ENCODE results near the gene TPM2. TPM values are rescaled to one million over a fixed set of nuclear protein-coding genes. Genes with fewer than 3 reads are reported as not detected.

The TPM2 gene
- total RNA-seq, 2 donors from 2014 or later: 599 to 915 TPM

GRCh38 chr9:35705836-35706430 lies 16.2 kb upstream of the TPM2 start:
- TF ChIP-seq, protein P1, sequence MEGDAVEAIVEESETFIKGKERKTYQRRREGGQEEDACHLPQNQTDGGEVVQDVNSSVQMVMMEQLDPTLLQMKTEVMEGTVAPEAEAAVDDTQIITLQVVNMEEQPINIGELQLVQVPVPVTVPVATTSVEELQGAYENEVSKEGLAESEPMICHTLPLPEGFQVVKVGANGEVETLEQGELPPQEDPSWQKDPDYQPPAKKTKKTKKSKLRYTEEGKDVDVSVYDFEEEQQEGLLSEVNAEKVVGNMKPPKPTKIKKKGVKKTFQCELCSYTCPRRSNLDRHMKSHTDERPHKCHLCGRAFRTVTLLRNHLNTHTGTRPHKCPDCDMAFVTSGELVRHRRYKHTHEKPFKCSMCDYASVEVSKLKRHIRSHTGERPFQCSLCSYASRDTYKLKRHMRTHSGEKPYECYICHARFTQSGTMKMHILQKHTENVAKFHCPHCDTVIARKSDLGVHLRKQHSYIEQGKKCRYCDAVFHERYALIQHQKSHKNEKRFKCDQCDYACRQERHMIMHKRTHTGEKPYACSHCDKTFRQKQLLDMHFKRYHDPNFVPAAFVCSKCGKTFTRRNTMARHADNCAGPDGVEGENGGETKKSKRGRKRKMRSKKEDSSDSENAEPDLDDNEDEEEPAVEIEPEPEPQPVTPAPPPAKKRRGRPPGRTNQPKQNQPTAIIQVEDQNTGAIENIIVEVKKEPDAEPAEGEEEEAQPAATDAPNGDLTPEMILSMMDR (IDR thresholded peaks at IDR 0.05): no peak
- Histone ChIP-seq H3K36me3 (peaks cover 99% of the 10 kb centered on the region), H3K27ac (no peak overlapping the region), H3K4me1 (peaks cover 0 to 13% of the 10 kb centered on the region in 2 donors), H3K9me3 (no peaks in the 10 kb centered on the region), H3K4me3 (no peak overlapping the region), H3K27me3 (no peaks in the 10 kb centered on the region)
- DNase-seq (ENCODE audit: low spot score): no peak

DNA sequence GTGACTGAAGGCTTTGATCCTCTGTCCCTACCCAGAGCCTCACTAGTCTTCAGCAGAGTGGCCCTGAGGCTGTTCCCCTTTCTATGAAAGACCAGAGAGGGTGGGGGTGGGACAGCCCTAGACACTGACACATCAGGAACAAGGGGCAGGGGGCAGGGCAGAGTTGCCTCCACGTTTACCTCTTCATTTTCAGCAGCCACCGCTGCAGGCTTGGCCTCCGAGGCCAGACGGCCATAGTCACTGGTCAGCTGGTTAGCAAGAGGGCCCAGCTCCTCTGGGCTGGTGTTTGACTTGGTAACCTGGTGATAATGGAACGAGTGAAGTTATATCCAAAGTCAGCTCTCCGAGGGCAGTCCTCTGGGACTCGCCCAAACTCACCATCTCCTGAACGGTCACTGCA lies 15.6 kb upstream of the TPM2 start:
- no peaks in the 10 kb centered on the region for H3K27me3 ChIP-seq
- peak overlapping the region in 1 of 2 donors; percentile 10 for H3K27ac ChIP-seq
- H3K9me3 ChIP-seq: no peaks in the 10 kb centered on the region
- peaks cover 0 to 17% of the 10 kb centered on the region in 2 donors for H3K4me1 ChIP-seq
- H3K36me3 ChIP-seq: peaks cover 99% of the 10 kb centered on the region
- no peak for DNase-seq (ENCODE audit: low spot score)
- TF ChIP-seq, protein P1 (IDR thresholded peaks at IDR 0.05): no peak
- H3K4me3 ChIP-seq: no peak overlapping the region

GRCh38 chr9:35703906-35704672 lies 14.4 kb upstream of the TPM2 start:
- TF ChIP-seq, protein P1 (IDR thresholded peaks at IDR 0.05): no peak
- Histone ChIP-seq H3K4me1 (peaks cover 0 to 21% of the 10 kb centered on the region in 2 donors), H3K27me3 (no peaks in the 10 kb centered on the region), H3K4me3 (no peak overlapping the region), H3K36me3 (peaks cover 100% of the 10 kb centered on the region), H3K9me3 (no peaks in the 10 kb centered on the region), H3K27ac (peak overlapping the region; percentile 12 to 45)
- DNase-seq (ENCODE audit: low spot score): no peak

- Histone ChIP-seq H3K36me3 (peaks cover 100% of the 10 kb centered on the region), H3K4me3 (no peak overlapping the region), H3K9me3 (no peaks in the 10 kb centered on the region), H3K27me3 (no peaks in the 10 kb centered on the region), H3K4me1 (peaks cover 0 to 21% of the 10 kb centered on the region in 2 donors), H3K27ac (no peak overlapping the region)
- TF ChIP-seq, protein P1 (IDR thresholded peaks at IDR 0.05): no peak
- DNase-seq (ENCODE audit: low spot score): no peak
These were observed 13.0 kb upstream of the TPM2 start for GRCh38 chr9:35702696-35703095.

DNA sequence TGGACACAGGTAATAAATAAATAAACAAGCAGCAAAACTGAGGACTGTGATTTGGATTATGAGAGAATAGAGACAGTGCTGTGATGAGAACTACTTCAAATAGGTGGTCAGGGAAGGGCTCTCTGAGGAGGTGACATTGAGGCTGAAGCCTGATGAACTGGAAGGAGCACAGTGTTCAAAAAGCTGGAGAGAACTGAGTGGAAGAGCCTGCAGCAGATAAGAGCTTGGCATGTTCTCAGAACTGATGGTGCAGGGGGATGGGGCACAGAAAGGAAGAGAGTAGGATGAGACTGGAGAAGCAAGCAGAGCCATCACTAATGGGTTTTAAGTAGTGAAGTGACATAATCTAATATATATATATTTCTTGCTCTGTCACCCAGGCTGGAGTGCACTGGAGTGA lies 11.2 kb upstream of the TPM2 start:
- no peak overlapping the region for H3K4me3 ChIP-seq
- peaks cover 0 to 31% of the 10 kb centered on the region in 2 donors for H3K4me1 ChIP-seq
- H3K27ac ChIP-seq: peak overlapping the region; percentile 51 to 64
- H3K27me3 ChIP-seq: no peaks in the 10 kb centered on the region
- TF ChIP-seq, protein P1 (IDR thresholded peaks at IDR 0.05): no peak
- peaks cover 98% of the 10 kb centered on the region for H3K36me3 ChIP-seq
- no peak for DNase-seq (ENCODE audit: low spot score)
- no peaks in the 10 kb centered on the region for H3K9me3 ChIP-seq

All from right atrium auricular region (tissue), 2 donors.